Omental fat pad (tissue), 4 donors: ENCODE data around the gene TTC28. TPM values are rescaled to one million over a fixed set of nuclear protein-coding genes. Genes with fewer than 3 reads are reported as not detected.

Source experiments
- ATAC-seq: fragments of 150-250 bp; one replicate; pipeline ENCODE4 v1.9.1; 2016; ENCODE audit warnings: mild to moderate bottlenecking, moderate library complexity; ENCODE audit not compliant: low FRiP score
- DNase-seq: peaks from one replicate; pipeline ENCODE4 v3.0.0-alpha.2; 2019; ENCODE audit warnings: low spot score
- CTCF ChIP-seq, 3 donors: fragments of 450-650 bp; IDR thresholded peaks; one replicate each; pipeline ENCODE4 v1.5.1; 2016 to 2017; ENCODE audit warnings: antibody characterized with exemption in 3 of 3, mild to moderate bottlenecking in 3 of 3, moderate library complexity in 2 of 3
- total RNA-seq, 4 donors: library from RNA; depleted of rRNA; stranded (reverse); fragments of >200 nt; gene quantifications; one replicate each; pipeline ENCODE4 v1.1.0, GENCODE V29; 2016

TTC28 gene
- total RNA-seq, 4 donors from 2014 or later, result 28.6 to 103 (median 50.6) TPM

- DNase-seq (no peak), ATAC-seq (no peak)
- TF ChIP-seq CTCF (IDR thresholded peaks at IDR 0.05), result no peak
Measured at GRCh38 chr22:27972732-27973698, 706.6 kb downstream of the TTC28 start.

- no peak for DNase-seq
- TF ChIP-seq CTCF (IDR thresholded peaks at IDR 0.05), result no peak
Measured at GRCh38 chr22:27971926-27972325, 707.7 kb downstream of the TTC28 start.

GRCh38 chr22:27970596-27971220 lies 708.9 kb downstream of the TTC28 start:
- DNase-seq (no peak), ATAC-seq (no peak)
- TF ChIP-seq CTCF (IDR thresholded peaks at IDR 0.05), result no peak

More at GRCh38 chr22:27971926-27972325, 707.7 kb downstream of the TTC28 start:
- no peak for ATAC-seq

GRCh38 chr22:27966168-27967064 lies 713.2 kb downstream of the TTC28 start:
- TF ChIP-seq CTCF (IDR thresholded peaks at IDR 0.05), result no peak
- DNase-seq (no peak), ATAC-seq (no peak)

GRCh38 chr22:27962268-27963044 lies 717.2 kb downstream of the TTC28 start:
- DNase-seq, result no peak
- TF ChIP-seq CTCF (IDR thresholded peaks at IDR 0.05), result no peak
- no peak for ATAC-seq

- no peak for TF ChIP-seq CTCF (IDR thresholded peaks at IDR 0.05)
- ATAC-seq (no peak), DNase-seq (no peak)
Measured at GRCh38 chr22:27961680-27962079, 718.0 kb downstream of the TTC28 start.
